ENCODE results near the gene PSENEN. TPM values are rescaled to one million over a fixed set of nuclear protein-coding genes. Genes with fewer than 3 reads are reported as not detected.

Gene PSENEN, protein sequence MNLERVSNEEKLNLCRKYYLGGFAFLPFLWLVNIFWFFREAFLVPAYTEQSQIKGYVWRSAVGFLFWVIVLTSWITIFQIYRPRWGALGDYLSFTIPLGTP
- total RNA-seq: 10 to 100 TPM in 3 of 4 donors, 1 to 10 TPM in 1; 8.3 to 48.2 (median 40.6) TPM

DNA sequence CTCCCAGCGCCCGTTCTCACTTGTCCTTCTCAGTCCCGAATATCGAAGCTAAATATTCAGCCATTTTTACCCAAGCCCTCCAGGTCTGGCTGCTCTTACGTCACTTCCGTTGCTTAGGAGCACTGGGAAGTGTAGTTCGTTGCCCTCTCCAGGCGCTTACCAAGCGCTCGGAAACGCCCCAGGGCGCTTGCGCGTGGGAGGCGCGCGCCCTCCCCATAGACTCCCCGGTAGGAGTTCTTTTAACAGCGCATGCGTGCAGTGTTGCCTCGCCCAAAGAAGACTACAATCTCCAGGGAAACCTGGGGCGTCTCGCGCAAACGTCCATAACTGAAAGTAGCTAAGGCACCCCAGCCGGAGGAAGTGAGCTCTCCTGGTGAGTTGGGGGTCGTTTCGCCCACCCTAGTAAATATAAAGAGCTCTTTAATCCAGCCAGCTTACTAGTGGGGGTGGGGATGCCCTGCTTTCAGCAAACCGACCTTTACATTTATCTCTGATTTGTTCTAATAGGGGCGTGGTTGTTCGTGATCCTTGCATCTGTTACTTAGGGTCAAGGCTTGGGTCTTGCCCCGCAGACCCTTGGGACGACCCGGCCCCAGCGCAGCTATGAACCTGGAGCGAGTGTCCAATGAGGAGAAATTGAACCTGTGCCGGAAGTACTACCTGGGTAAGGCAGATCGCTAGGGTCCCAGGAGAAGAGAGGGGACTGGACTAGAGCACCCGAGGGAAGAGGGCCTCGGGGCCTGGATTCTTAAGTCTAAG lies at the start of gene PSENEN, which contains the start of gene U2AF1L4:
PSENEN (plus strand) TSS at position 324 of the 759 bp plus-strand sequence; CDS start at position 604, 280 bp downstream.
U2AF1L4 (minus strand) TSS at position 91 of the 759 bp plus-strand sequence; CDS start at position 64, 27 bp downstream.
- Histone ChIP-seq H3K27me3 (no peaks in the 10 kb centered on the region), H3K27ac (peak within 1 kb of the TSS; percentile 98 to 100 (median 98)), H3K4me3 (peak within 1 kb of the TSS; percentile 63 to 93 (median 78)), H3K36me3 (peaks cover 0 to 5% (median 0%) of the 10 kb centered on the region in 3 donors), H3K4me1 (peaks cover 3 to 37% (median 24%) of the 10 kb centered on the region in 4 donors), H3K9me3 (no peaks in the 10 kb centered on the region)
- peak; percentile 95 to 99 (median 96) for DNase-seq
- peak in 1 of 2 donors; percentile 47 for TF ChIP-seq POLR2A (IDR thresholded peaks at IDR 0.05)
- TF ChIP-seq, protein P1, sequence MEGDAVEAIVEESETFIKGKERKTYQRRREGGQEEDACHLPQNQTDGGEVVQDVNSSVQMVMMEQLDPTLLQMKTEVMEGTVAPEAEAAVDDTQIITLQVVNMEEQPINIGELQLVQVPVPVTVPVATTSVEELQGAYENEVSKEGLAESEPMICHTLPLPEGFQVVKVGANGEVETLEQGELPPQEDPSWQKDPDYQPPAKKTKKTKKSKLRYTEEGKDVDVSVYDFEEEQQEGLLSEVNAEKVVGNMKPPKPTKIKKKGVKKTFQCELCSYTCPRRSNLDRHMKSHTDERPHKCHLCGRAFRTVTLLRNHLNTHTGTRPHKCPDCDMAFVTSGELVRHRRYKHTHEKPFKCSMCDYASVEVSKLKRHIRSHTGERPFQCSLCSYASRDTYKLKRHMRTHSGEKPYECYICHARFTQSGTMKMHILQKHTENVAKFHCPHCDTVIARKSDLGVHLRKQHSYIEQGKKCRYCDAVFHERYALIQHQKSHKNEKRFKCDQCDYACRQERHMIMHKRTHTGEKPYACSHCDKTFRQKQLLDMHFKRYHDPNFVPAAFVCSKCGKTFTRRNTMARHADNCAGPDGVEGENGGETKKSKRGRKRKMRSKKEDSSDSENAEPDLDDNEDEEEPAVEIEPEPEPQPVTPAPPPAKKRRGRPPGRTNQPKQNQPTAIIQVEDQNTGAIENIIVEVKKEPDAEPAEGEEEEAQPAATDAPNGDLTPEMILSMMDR (IDR thresholded peaks at IDR 0.05): peak in 1 of 6 experiments; percentile 18

DNA sequence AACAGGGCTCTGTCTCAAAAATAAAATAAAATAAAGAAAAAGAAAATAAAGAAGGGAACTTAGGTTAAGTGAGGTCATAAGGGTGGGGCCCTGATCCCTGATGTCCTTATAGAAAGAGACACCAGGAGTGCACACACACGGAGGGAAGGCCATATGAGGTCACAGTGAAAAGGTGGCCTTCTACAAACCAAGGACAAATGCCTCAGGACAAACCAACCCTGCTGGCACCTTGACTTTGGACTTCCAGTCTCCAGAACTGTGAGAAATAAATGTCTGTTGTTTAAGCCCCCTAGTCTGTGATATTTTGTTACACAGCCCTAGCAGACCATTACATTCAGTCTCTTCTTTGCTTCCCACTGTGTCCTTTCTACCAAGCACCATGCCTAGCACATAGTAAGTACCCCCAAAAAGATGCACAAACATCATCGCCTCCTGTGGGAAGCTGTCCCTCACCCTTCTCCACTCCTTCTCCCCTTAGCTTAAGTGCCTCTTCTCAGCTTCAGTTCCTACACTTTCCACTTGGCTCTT lies 49.5 kb upstream of the PSENEN start:
- Histone ChIP-seq H3K27ac (no peak overlapping the region), H3K4me3 (no peak overlapping the region), H3K9me3 (no peaks in the 10 kb centered on the region), H3K4me1 (no peaks in the 10 kb centered on the region), H3K27me3 (no peaks in the 10 kb centered on the region), H3K36me3 (no peaks in the 10 kb centered on the region)
- no peak for TF ChIP-seq POLR2A (IDR thresholded peaks at IDR 0.05)
- TF ChIP-seq, protein P1 (IDR thresholded peaks at IDR 0.05): no peak
- DNase-seq: no peak

DNA sequence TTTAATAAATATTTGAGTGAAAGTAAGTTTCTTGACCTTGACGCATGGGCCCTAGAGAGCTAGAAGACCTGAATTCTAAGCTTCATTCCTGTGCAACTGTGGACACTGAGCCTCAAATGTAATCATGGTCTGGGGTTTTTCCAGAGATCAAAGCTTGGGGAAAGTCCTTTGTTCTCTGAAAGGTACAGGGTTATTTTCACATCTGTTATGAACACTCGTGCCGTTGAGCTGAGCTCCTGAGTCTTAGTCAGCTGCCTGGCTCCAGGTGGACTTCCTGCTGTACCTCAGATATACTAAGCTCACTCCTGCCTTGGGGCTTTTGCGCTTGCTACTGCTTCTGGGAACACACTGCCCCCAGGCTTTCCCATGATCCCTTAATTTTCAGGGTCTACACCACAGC lies 48.6 kb upstream of the PSENEN start:
- Histone ChIP-seq H3K27ac (no peak overlapping the region), H3K36me3 (no peaks in the 10 kb centered on the region), H3K27me3 (no peaks in the 10 kb centered on the region), H3K4me3 (no peak overlapping the region), H3K4me1 (peaks cover 0 to 3% (median 0%) of the 10 kb centered on the region in 4 donors), H3K9me3 (no peaks in the 10 kb centered on the region)
- TF ChIP-seq, protein P1 (IDR thresholded peaks at IDR 0.05): no peak
- TF ChIP-seq POLR2A (IDR thresholded peaks at IDR 0.05): no peak
- no peak for DNase-seq

DNA sequence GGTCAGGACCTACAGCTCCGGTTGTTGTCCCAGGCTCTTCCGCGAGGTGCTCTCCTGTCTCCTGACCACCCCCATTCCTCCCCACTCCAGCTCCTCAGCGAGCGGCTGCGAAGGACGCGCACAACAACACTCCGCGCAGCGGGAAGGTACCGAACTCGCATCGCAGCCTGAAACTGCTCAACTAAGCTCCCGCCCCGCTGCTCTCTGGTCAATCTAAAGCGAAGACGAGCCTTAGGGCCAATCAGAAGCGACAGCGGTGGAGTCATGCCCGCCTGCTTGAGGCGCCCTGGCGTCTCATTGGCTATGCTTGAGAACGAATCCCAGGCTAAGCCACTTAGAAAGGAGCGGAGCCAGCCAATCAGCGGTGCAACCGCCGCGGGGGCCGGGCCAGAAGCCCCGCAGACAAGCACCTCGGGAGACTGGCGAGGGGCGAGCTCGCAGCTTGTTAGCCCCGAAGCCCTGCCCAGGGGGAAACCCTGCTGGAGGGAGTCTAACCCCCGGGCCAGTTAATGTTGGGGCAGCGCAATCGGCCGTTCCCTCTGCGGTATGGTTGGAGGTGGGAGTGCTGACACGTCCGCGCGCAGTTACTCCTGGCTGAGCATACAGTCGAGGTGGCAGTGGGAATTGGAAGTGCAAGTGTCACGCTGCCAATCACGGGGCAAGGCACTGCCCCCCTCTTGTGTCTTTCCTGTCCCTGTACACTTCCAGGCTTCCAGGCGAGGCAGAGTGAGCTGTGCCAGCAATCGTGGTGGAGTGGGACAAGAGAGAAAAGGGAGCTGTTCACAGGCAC lies 43.0 kb upstream of the PSENEN start:
- Histone ChIP-seq H3K9me3 (no peaks in the 10 kb centered on the region), H3K27me3 (no peaks in the 10 kb centered on the region), H3K27ac (peak overlapping the region in 3 of 4 donors; percentile 56 to 81 (median 60)), H3K36me3 (no peaks in the 10 kb centered on the region), H3K4me3 (peak overlapping the region; percentile 50 to 71 (median 66)), H3K4me1 (peaks cover 0 to 14% (median 0%) of the 10 kb centered on the region in 4 donors)
- peak; percentile 92 to 99 (median 98) for DNase-seq
- TF ChIP-seq, protein P1 (IDR thresholded peaks at IDR 0.05): no peak
- peak in 1 of 2 donors; percentile 28 for TF ChIP-seq POLR2A (IDR thresholded peaks at IDR 0.05)

DNA sequence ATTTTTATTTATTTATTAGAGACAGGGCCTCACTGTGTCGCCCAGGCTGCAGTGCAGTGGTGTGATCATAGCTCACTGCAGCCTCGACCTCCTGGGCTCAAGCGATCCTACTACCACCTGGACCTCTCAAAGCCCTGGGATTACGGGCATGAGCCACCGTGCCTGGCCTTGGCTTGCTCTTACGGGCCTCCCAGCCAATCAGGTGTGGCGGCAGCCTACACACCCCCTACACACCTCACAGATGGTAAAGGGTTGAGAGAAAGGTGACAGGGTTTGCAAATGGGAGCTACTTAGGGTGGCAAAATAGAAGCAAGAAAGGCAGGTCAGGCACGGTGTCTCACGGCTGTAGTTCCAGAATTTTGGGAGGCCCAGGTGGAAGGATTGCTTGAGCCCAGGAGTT lies 42.1 kb upstream of the PSENEN start:
- no peak overlapping the region for H3K27ac ChIP-seq
- TF ChIP-seq, protein P1 (IDR thresholded peaks at IDR 0.05): no peak
- TF ChIP-seq POLR2A (IDR thresholded peaks at IDR 0.05): no peak

More for the DNA sequence above, 42.1 kb upstream of the PSENEN start:
- DNase-seq: no peak
- no peaks in the 10 kb centered on the region for H3K27me3 ChIP-seq
- H3K4me1 ChIP-seq: peaks cover 0 to 14% (median 0%) of the 10 kb centered on the region in 4 donors
- H3K4me3 ChIP-seq: no peak overlapping the region
- H3K36me3 ChIP-seq: no peaks in the 10 kb centered on the region
- H3K9me3 ChIP-seq: no peaks in the 10 kb centered on the region

All from Peyer's patch (tissue), 4 donors.